Mesenchymal stem cell (in vitro differentiated cells and primary cell): ENCODE measurements around the gene NAA11.

Source experiments
- DNase-seq: peaks from one replicate; pipeline ENCODE4 v3.0.0-alpha.2; 2013
- H2AFZ ChIP-seq: one replicate; pipeline ENCODE4 v1.6.1; 2013; ENCODE audit warnings: low read depth, mild to moderate bottlenecking, control low read depth, inconsistent platforms, low read length, moderate library complexity
- H2AK5ac ChIP-seq: 2 replicates; pipeline ENCODE4 v1.6.1; 2013; ENCODE audit warnings: low read length, moderate library complexity, mild to moderate bottlenecking, inconsistent platforms; ENCODE audit not compliant: severe bottlenecking
- H2BK120ac ChIP-seq: one replicate; pipeline ENCODE4 v1.6.1; 2013; ENCODE audit warnings: low read depth, mild to moderate bottlenecking, inconsistent platforms, low read length, moderate library complexity
- H2BK12ac ChIP-seq, 2 experiments: one replicate each; pipeline ENCODE4 v1.6.1; 2013; ENCODE audit warnings: inconsistent platforms in 2 of 2, low read length in 2 of 2, mild to moderate bottlenecking in 2 of 2, moderate library complexity in 2 of 2, control low read depth in 1 of 2
- H2BK15ac ChIP-seq: one replicate; pipeline ENCODE4 v1.6.1; 2013; ENCODE audit warnings: mild to moderate bottlenecking, low read depth, inconsistent platforms; ENCODE audit not compliant: poor library complexity, severe bottlenecking
- H2BK5ac ChIP-seq: 2 replicates; pipeline ENCODE4 v1.6.1; 2013; ENCODE audit warnings: low read depth, mild to moderate bottlenecking, low read length, control low read depth, inconsistent platforms; ENCODE audit not compliant: poor library complexity, severe bottlenecking
- H3K14ac ChIP-seq, 2 experiments: one replicate each; pipeline ENCODE4 v1.6.1; 2013; ENCODE audit warnings: inconsistent platforms in 2 of 2, low read length in 2 of 2, control low read depth in 1 of 2, mild to moderate bottlenecking in 1 of 2, moderate library complexity in 1 of 2
- H3K18ac ChIP-seq, 2 experiments: one replicate each; pipeline ENCODE4 v1.6.1; 2013; ENCODE audit warnings: inconsistent platforms in 2 of 2, low read length in 2 of 2, control low read depth in 1 of 2, low read depth in 1 of 2, mild to moderate bottlenecking in 1 of 2
- H3K23ac ChIP-seq, 2 experiments: one replicate each; pipeline ENCODE4 v1.6.1; 2013; ENCODE audit warnings: inconsistent platforms in 2 of 2, low read length in 2 of 2, mild to moderate bottlenecking in 2 of 2, moderate library complexity in 2 of 2, control low read depth in 1 of 2
- H3K27ac ChIP-seq: 2 replicates; pipeline ENCODE4 v1.5.1; 2013; ENCODE audit warnings: mild to moderate bottlenecking, moderate library complexity, low read length, control low read depth, inconsistent platforms; ENCODE audit not compliant: poor library complexity, severe bottlenecking
- H3K27me3 ChIP-seq, 2 experiments: 2 replicates each; pipeline versions ENCODE4 v1.6.1 to v1.7.0; 2013; ENCODE audit warnings: low read length in 2 of 2, mild to moderate bottlenecking in 2 of 2, moderate library complexity in 2 of 2, control low read depth in 1 of 2, inconsistent platforms in 1 of 2; ENCODE audit not compliant: control insufficient read depth in 1 of 2, insufficient read depth in 1 of 2
- H3K36me3 ChIP-seq, 2 experiments: 2 replicates each; pipeline versions ENCODE4 v1.6.1 to v1.7.0; 2013; ENCODE audit warnings: low read length in 2 of 2, control low read depth in 1 of 2, inconsistent platforms in 1 of 2, low read depth in 1 of 2, mild to moderate bottlenecking in 1 of 2; ENCODE audit not compliant: insufficient read depth in 2 of 2, control insufficient read depth in 1 of 2
- H3K4ac ChIP-seq, 2 experiments: one replicate each; pipeline ENCODE4 v1.6.1; 2013; ENCODE audit warnings: inconsistent platforms in 2 of 2, low read length in 2 of 2, mild to moderate bottlenecking in 2 of 2, moderate library complexity in 2 of 2, control low read depth in 1 of 2, low read depth in 1 of 2
- H3K4me1 ChIP-seq: 2 replicates; pipeline ENCODE4 v1.6.1; 2013; ENCODE audit warnings: low read depth, low read length, control low read depth; ENCODE audit not compliant: control insufficient read depth, insufficient read depth
- H3K4me2 ChIP-seq: 2 replicates; pipeline ENCODE4 v1.6.1; 2013; ENCODE audit warnings: low read length, mild to moderate bottlenecking, inconsistent platforms; ENCODE audit not compliant: poor library complexity, severe bottlenecking
- H3K4me3 ChIP-seq, 2 experiments: 2 replicates each; pipeline versions ENCODE4 v1.5.1 to v1.7.0; 2013; ENCODE audit warnings: low read length in 2 of 2, mild to moderate bottlenecking in 2 of 2, control low read depth in 1 of 2, low read depth in 1 of 2; ENCODE audit not compliant: insufficient read depth in 1 of 2
- H3K79me1 ChIP-seq: replicated peaks from 2 replicates; pipeline ENCODE4 v1.6.1; 2013; ENCODE audit warnings: mild to moderate bottlenecking, control low read depth, low read length, inconsistent platforms; ENCODE audit not compliant: poor library complexity, severe bottlenecking
- H3K9ac ChIP-seq: 2 replicates; pipeline ENCODE4 v1.7.0; 2013; ENCODE audit warnings: mild to moderate bottlenecking, low read length, moderate library complexity
- H3K9me3 ChIP-seq: 2 replicates; pipeline ENCODE4 v1.7.0; 2013; ENCODE audit warnings: mild to moderate bottlenecking, low read length; ENCODE audit not compliant: control insufficient read depth
- H4K8ac ChIP-seq: one replicate; pipeline ENCODE4 v1.6.1; 2013; ENCODE audit warnings: inconsistent platforms, mild to moderate bottlenecking, low read length, moderate library complexity
- H4K91ac ChIP-seq: one replicate; pipeline ENCODE4 v1.6.1; 2013; ENCODE audit warnings: mild to moderate bottlenecking, low read length, inconsistent platforms
- WGBS: methylation state at CpG from one replicate; pipeline ENCODE4 v1.1.7; 2013; ENCODE audit warnings: mixed read lengths; 5-methylcytosine and 5-hydroxymethylcytosine counted together

Gene NAA11

DNA sequence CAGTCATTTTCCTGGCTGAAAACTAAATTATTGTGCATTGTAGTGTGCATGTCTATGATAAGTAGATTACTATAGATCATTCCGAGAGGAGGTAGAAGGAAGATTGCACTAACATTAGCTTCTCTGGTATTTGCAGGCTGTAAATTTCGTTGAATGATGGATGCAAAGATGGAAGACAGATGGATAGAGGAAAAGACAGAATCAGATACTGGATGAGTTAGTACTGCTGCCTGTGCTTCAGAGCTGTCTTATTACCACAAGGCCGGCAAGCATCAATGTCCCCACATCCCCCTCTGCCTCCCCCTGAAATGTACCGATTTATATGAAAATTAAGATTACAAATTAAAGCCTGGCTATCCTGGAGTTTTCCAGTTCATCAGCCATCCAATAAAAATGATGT lies 17.7 kb downstream of the NAA11 start:
- Histone ChIP-seq H2BK12ac (no peak overlapping the region), H3K27ac (no peak overlapping the region), H3K27me3 (no peaks in the 10 kb centered on the region), H3K18ac (no peak overlapping the region), H3K9ac (no peak overlapping the region), H3K4ac (no peak overlapping the region), H3K36me3 (no peaks in the 10 kb centered on the region), H2BK5ac (no peak overlapping the region), H3K9me3 (no peaks in the 10 kb centered on the region), H3K4me2 (no peak overlapping the region), H2AK5ac (no peak overlapping the region), H4K91ac (no peak overlapping the region), H2BK120ac (no peak overlapping the region), H3K23ac (no peak overlapping the region), H3K4me3 (no peak overlapping the region), H3K14ac (no peak overlapping the region), H2BK15ac (no peak overlapping the region), H2AFZ (no peak overlapping the region), H3K4me1 (no peaks in the 10 kb centered on the region), H4K8ac (no peak overlapping the region), H3K79me1 (no peaks in the 10 kb centered on the region)
- WGBS = 85% methylated on average over 4 of the region's 4 CpGs
- DNase-seq = no peak

GRCh38 chr4:79306795-79307194 lies 19.1 kb downstream of the NAA11 start:
- no peaks in the 10 kb centered on the region for H3K79me1 ChIP-seq
- no peak overlapping the region for H3K27ac ChIP-seq
- H3K9ac ChIP-seq = no peak overlapping the region
- H2BK5ac ChIP-seq = no peak overlapping the region
- no peak overlapping the region for H2BK12ac ChIP-seq
- H2BK120ac ChIP-seq = no peak overlapping the region
- no peak overlapping the region for H4K91ac ChIP-seq
- H3K36me3 ChIP-seq = no peaks in the 10 kb centered on the region
- no peak overlapping the region for H3K23ac ChIP-seq
- no peak overlapping the region for H2AFZ ChIP-seq
- no peaks in the 10 kb centered on the region for H3K9me3 ChIP-seq
- no peak overlapping the region for H3K4ac ChIP-seq
- H3K18ac ChIP-seq = no peak overlapping the region
- no peak overlapping the region for H3K4me3 ChIP-seq
- DNase-seq = no peak
- H3K14ac ChIP-seq = no peak overlapping the region
- H3K27me3 ChIP-seq = no peaks in the 10 kb centered on the region
- 66% methylated on average over 2 of the region's 3 CpGs for WGBS
- H2AK5ac ChIP-seq = no peak overlapping the region
- no peak overlapping the region for H3K4me2 ChIP-seq
- no peaks in the 10 kb centered on the region for H3K4me1 ChIP-seq
- H4K8ac ChIP-seq = no peak overlapping the region
- H2BK15ac ChIP-seq = no peak overlapping the region

- Histone ChIP-seq H3K9me3 (no peaks in the 10 kb centered on the region), H3K14ac (no peak overlapping the region), H2BK5ac (no peak overlapping the region), H4K91ac (no peak overlapping the region), H3K4me1 (no peaks in the 10 kb centered on the region), H3K4ac (no peak overlapping the region), H2BK15ac (no peak overlapping the region), H3K4me2 (no peak overlapping the region), H4K8ac (no peak overlapping the region), H2BK12ac (no peak overlapping the region), H3K27ac (no peak overlapping the region), H2AFZ (no peak overlapping the region), H3K9ac (no peak overlapping the region), H3K36me3 (no peaks in the 10 kb centered on the region), H3K18ac (no peak overlapping the region), H3K4me3 (no peak overlapping the region), H2AK5ac (no peak overlapping the region), H3K79me1 (no peaks in the 10 kb centered on the region), H3K27me3 (no peaks in the 10 kb centered on the region), H2BK120ac (no peak overlapping the region), H3K23ac (no peak overlapping the region)
- DNase-seq = no peak
- 93% methylated on average over 1 of the region's 2 CpGs for WGBS
Measured at GRCh38 chr4:79300280-79300679, 25.6 kb downstream of the NAA11 start.

DNA sequence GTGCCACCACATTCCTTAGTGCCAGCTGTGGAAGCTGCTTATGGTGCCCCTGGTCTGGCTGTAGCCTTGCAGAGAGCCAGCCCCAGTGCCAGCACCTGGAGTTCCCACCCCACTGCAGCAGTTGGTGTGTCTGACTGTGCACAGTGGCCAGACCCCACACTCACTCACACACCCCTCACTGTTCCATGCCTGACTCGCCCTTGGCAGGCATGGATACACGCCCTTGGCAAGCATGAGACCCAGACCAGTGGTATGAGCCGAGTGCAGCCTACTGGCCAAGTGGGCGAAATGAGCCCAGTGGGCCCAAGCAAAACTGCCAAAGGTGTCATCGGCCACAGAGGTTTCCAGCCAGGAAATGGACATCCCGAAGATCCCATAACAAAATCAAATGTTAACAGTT lies 27.4 kb downstream of the NAA11 start:
- no peak overlapping the region for H2BK12ac ChIP-seq

More for the DNA sequence above, 27.4 kb downstream of the NAA11 start:
- Histone ChIP-seq H2BK5ac (no peak overlapping the region), H2AK5ac (no peak overlapping the region), H4K8ac (no peak overlapping the region), H3K23ac (no peak overlapping the region), H3K36me3 (no peaks in the 10 kb centered on the region), H3K4me1 (no peaks in the 10 kb centered on the region), H3K27ac (no peak overlapping the region), H2AFZ (no peak overlapping the region), H2BK15ac (no peak overlapping the region), H3K4me3 (no peak overlapping the region), H2BK120ac (no peak overlapping the region), H3K9ac (no peak overlapping the region), H3K4me2 (no peak overlapping the region), H3K9me3 (no peaks in the 10 kb centered on the region), H4K91ac (no peak overlapping the region), H3K14ac (no peak overlapping the region), H3K4ac (no peak overlapping the region), H3K18ac (no peak overlapping the region), H3K79me1 (no peaks in the 10 kb centered on the region), H3K27me3 (no peaks in the 10 kb centered on the region)
- WGBS = 92% methylated on average over 5 of the region's 6 CpGs
- DNase-seq = no peak
